ENCODE measurements around the gene SMIM38.

Gene SMIM38

DNA sequence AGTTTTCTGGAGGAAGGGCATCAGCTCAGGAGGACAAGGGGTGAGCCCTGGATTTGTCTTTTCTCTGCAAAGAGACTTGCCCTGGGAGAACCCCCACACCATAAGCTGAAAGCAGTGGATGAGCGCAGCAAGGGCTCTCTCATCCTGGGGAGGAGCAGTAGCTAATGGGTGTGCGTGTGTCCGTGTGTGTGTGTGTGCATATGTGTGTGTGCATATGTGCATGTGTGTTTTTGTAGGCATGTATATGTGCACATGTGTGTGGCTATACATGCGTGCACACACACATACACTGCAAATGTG, 45.3 kb downstream of the SMIM38 start:
- Histone ChIP-seq H3K36me3 (no peaks in the 10 kb centered on the region), H3K4me3 (ENCODE audit: low read depth in 1 of 2, low read length in 1 of 2) (no peak overlapping the region), H3K9me3 (no peaks in the 10 kb centered on the region), H3K27ac (no peak overlapping the region), H3K27me3 (no peaks in the 10 kb centered on the region), H3K4me1 (ENCODE audit: control insufficient read depth in 1 of 2, insufficient read depth in 1 of 2, low read depth in 1 of 2, low read length in 1 of 2) (no peaks in the 10 kb centered on the region)
- TF ChIP-seq, protein P1, sequence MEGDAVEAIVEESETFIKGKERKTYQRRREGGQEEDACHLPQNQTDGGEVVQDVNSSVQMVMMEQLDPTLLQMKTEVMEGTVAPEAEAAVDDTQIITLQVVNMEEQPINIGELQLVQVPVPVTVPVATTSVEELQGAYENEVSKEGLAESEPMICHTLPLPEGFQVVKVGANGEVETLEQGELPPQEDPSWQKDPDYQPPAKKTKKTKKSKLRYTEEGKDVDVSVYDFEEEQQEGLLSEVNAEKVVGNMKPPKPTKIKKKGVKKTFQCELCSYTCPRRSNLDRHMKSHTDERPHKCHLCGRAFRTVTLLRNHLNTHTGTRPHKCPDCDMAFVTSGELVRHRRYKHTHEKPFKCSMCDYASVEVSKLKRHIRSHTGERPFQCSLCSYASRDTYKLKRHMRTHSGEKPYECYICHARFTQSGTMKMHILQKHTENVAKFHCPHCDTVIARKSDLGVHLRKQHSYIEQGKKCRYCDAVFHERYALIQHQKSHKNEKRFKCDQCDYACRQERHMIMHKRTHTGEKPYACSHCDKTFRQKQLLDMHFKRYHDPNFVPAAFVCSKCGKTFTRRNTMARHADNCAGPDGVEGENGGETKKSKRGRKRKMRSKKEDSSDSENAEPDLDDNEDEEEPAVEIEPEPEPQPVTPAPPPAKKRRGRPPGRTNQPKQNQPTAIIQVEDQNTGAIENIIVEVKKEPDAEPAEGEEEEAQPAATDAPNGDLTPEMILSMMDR (IDR thresholded peaks at IDR 0.05), result no peak

DNA sequence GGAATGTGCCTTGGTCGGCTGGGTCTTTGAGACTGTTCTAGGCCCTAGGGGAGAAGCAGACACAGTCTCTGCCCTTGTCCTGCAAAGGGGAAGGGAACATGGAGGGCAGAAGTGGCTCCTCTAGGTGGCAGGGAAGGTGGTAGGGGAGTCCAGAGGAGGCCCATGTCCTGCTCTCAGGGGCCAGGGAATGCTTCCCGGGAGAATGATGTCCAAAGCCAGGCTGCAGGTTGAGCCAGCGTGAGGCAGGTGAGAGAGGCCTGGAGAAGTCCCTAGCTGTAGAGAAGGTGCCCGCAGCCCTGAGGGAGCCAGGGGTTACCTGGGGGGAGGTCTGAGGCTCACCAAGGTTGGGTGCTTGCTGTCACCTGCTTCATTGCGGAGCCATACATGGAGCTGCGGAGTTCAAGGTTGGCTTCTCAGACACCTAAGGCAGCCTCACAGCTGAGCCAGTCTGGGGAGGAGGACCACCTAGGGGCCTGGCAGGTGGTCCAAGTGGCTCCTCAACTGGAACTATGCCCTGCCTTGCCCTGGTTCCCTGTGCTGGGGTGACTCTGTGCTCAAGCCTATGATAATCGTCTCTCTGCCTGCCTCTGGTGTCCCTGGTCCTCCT, 46.1 kb downstream of the SMIM38 start:
- H3K27me3 ChIP-seq, result no peaks in the 10 kb centered on the region
- H3K4me3 ChIP-seq (ENCODE audit: low read depth in 1 of 2, low read length in 1 of 2), result no peak overlapping the region
- TF ChIP-seq, protein P1 (IDR thresholded peaks at IDR 0.05), result no peak
- H3K27ac ChIP-seq, result no peak overlapping the region
- H3K36me3 ChIP-seq, result no peaks in the 10 kb centered on the region
- no peaks in the 10 kb centered on the region for H3K9me3 ChIP-seq
- no peaks in the 10 kb centered on the region for H3K4me1 ChIP-seq (ENCODE audit: control insufficient read depth in 1 of 2, insufficient read depth in 1 of 2, low read depth in 1 of 2, low read length in 1 of 2)

DNA sequence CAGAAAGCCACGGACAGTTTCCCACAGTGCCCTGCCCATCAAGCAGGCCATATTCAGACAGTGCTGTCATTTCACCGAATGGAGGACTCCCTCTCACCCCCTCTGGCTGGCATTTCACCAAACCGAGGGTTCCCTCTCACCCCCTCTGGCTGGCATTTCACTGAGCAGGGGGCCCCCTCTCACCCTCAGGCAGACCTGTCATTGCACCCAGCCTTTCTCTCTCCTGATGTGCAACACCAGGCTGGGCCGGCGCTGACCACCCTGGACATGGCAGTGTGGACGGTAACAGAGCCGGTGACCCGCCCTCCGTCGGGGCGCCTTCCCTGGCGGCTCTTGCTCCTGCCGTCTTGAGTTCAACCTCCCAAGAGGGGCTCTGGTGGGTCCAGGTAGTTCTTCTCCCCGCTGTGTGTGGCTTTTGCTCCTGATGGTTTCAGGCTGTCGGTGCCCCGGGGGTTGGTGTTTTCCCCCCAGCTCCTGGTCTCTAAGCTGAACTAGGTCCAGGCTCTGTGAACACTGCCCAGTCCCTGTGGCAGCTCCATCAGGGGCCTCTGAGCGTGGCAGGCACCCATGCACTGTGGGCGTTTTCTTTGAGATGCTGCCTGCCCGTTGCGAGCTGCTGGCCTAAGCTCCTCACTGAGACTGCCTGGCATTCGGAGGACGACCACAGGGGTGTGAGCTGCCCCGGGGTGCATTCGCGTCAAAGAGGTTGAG, 46.9 kb downstream of the SMIM38 start:
- Histone ChIP-seq H3K27ac (no peak overlapping the region), H3K9me3 (no peaks in the 10 kb centered on the region), H3K4me1 (ENCODE audit: control insufficient read depth in 1 of 2, insufficient read depth in 1 of 2, low read depth in 1 of 2, low read length in 1 of 2) (no peaks in the 10 kb centered on the region), H3K27me3 (no peaks in the 10 kb centered on the region), H3K36me3 (no peaks in the 10 kb centered on the region), H3K4me3 (ENCODE audit: low read depth in 1 of 2, low read length in 1 of 2) (no peak overlapping the region)
- TF ChIP-seq, protein P1 (IDR thresholded peaks at IDR 0.05), result no peak

DNA sequence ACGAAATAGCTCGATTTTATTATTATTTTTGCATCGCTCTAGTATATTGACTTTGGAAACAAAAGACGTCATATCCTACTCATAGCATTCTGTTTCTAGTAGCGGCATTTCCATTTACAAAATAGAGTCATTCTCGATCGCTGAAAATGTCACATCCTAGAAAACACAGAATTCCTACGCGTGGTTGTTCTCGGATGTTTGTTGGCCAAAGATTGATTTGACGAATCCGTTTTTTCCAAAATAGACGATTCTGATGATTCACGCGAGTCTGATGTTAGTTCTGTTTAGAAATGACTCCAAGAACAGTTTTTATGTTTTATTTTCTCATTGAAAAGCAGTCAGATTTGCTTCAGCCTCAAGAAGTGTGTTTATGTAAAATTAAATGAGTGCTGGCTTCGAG, 47.6 kb downstream of the SMIM38 start:
- H3K4me3 ChIP-seq (ENCODE audit: low read depth in 1 of 2, low read length in 1 of 2), result no peak overlapping the region
- TF ChIP-seq, protein P1 (IDR thresholded peaks at IDR 0.05), result no peak
- H3K9me3 ChIP-seq, result no peaks in the 10 kb centered on the region
- H3K27ac ChIP-seq, result no peak overlapping the region
- H3K36me3 ChIP-seq, result no peaks in the 10 kb centered on the region
- no peaks in the 10 kb centered on the region for H3K4me1 ChIP-seq (ENCODE audit: control insufficient read depth in 1 of 2, insufficient read depth in 1 of 2, low read depth in 1 of 2, low read length in 1 of 2)
- no peaks in the 10 kb centered on the region for H3K27me3 ChIP-seq

DNA sequence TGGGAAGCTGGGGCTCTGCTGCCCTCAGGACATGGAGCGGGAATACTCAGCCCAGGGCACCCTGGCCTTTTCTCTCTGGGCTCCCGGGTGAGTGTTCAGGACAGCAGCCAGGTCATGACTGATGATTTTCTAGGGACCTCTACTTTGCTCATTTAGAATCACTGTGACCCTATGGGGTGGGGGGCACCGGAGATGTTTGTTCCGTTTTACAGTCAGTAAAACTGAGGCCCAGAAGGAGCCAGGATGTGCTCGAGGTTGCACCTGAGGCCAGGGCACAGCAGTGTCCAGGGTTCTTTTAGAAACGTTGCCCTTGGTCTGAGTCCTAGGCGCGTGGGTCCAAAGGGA, 48.1 kb downstream of the SMIM38 start:
- Histone ChIP-seq H3K9me3 (no peaks in the 10 kb centered on the region), H3K4me1 (ENCODE audit: control insufficient read depth in 1 of 2, insufficient read depth in 1 of 2, low read depth in 1 of 2, low read length in 1 of 2) (no peaks in the 10 kb centered on the region), H3K4me3 (ENCODE audit: low read depth in 1 of 2, low read length in 1 of 2) (no peak overlapping the region), H3K27me3 (no peaks in the 10 kb centered on the region), H3K36me3 (no peaks in the 10 kb centered on the region), H3K27ac (no peak overlapping the region)
- TF ChIP-seq, protein P1 (IDR thresholded peaks at IDR 0.05), result no peak
